Ovary (tissue), 9 donors: Measurements from ENCODE around the gene THEMIS. TPM values are rescaled to one million over a fixed set of nuclear protein-coding genes. Genes with fewer than 3 reads are reported as not detected.
A peak's percentile ranks its signal among the peaks of the same experiment; 100 is the strongest.

Source experiments
- DNase-seq, 5 donors: peaks; one replicate each; pipeline ENCODE4 v3.0.0-alpha.2; 2019 to 2020
- H3K27ac ChIP-seq, 2 donors: fragments of 200-600 bp; one replicate each; pipeline versions ENCODE4 v1.5.1 to v1.8.0; 2019 to 2022
- H3K27me3 ChIP-seq: fragments of 200-600 bp; one replicate; pipeline ENCODE4 v1.8.0; 2022
- H3K36me3 ChIP-seq: fragments of 200-600 bp; sonication (generic); one replicate; pipeline ENCODE4 v1.5.1; 2019
- H3K4me1 ChIP-seq: one replicate; pipeline ENCODE4 v1.8.1; 2013; ENCODE audit warnings: mild to moderate bottlenecking, moderate library complexity; ENCODE audit not compliant: insufficient read depth
- H3K4me3 ChIP-seq: fragments of 200-600 bp; sonication (generic); one replicate; pipeline ENCODE4 v1.5.1; 2017
- H3K9me3 ChIP-seq, 2 donors: fragments of 200-600 bp in 1 of 2; sonication (generic) in 1 of 2; one replicate each; pipeline versions ENCODE4 v1.5.1 to v1.8.1; 2013 to 2019; ENCODE audit warnings: mild to moderate bottlenecking in 1 of 2, moderate library complexity in 1 of 2
- CTCF ChIP-seq, 3 donors: fragments of 450-650 bp in 2 of 3; fragments of 200-600 bp in 1 of 3; IDR thresholded peaks; one replicate each; pipeline versions ENCODE4 v1.5.1 to v1.8.0; 2016 to 2022; ENCODE audit warnings: antibody characterized with exemption in 3 of 3, mild to moderate bottlenecking in 1 of 3
- EP300 ChIP-seq: sonication (generic); formaldehyde crosslinking; IDR thresholded peaks from one replicate; pipeline ENCODE4 v1.6.1; 2017; ENCODE audit warnings: antibody characterized with exemption
- POLR2A ChIP-seq: fragments of 450-650 bp; IDR thresholded peaks from one replicate; pipeline ENCODE4 v1.6.1; 2017; ENCODE audit warnings: antibody characterized with exemption, mild to moderate bottlenecking, moderate library complexity
- WGBS, 3 donors: extraction: QIAGEN DNeasy Blood & Tissue Kit in 1 of 3; methylation state at CpG; one replicate each; pipeline versions ENCODE4 v1.1.5 to v1.1.7; 2013 to 2017; 5-methylcytosine and 5-hydroxymethylcytosine counted together
- intact Hi-C, 4 donors: fragments of 100-400 bp; cut with DNase I; formaldehyde crosslinking; loops; one replicate each; pipeline versions ENCODE4 v1.11.0 to v1.15.1; 2022 to 2023
- polyA plus RNA-seq, 2 donors: library from polyadenylated mRNA; stranded (reverse); fragments of 200-250 nt in 1 of 2; fragments of 350-450 nt in 1 of 2; fragmentation: Illumina TruSeq in 1 of 2; extraction: RNeasy Lipid Tissue Mini Kit (QIAGEN cat#74804) in 1 of 2; gene quantifications; one replicate each; pipeline ENCODE4 v1.2.3, GENCODE V29; 2013 to 2014
- total RNA-seq, 7 donors: library from RNA; depleted of rRNA in 2 of 7; stranded (reverse); fragments of >200 nt in 2 of 7; fragmentation: NEBNext Ultra II Directional in 3 of 7; extraction: Animal tissue kit (Norgen Biotek cat#: 25700) in 3 of 7; gene quantifications; one replicate each; pipeline versions ENCODE4 v1.1.0 to v1.2.4, GENCODE V29; 2016 to 2023
- donor health status: DM: no; HTN: no; CAD: no; lungs with moderate emphysema.
- donor health status: DM: no; HTN: no; CAD: no.
- donor health status: Bipolar disorder and iron deficiency.
- donor health status: DM: yes; HTN: yes; CAD: no.
- donor health status: DM: no; HTN: no; CAD: no.
- donor health status: DM: yes; HTN: yes; CAD: no.

THEMIS gene
- total and polyA plus RNA-seq, 9 donors: 0.05 to 0.87 (median 0.40) TPM; not detected in 1

- Histone ChIP-seq H3K4me1 (peaks cover 2% of the 10 kb centered on the region), H3K27me3 (no peaks in the 10 kb centered on the region), H3K9me3 (no peaks in the 10 kb centered on the region), H3K36me3 (no peaks in the 10 kb centered on the region), H3K27ac (no peak overlapping the region), H3K4me3 (no peak overlapping the region)
- TF ChIP-seq CTCF (IDR thresholded peaks at IDR 0.05) (no peak), EP300 (no peak), POLR2A (no peak)
- no peak for DNase-seq
- intact Hi-C loops: no loop called here
These were observed 20.4 kb downstream of the THEMIS start for GRCh38 chr6:127880429-127880828.

GRCh38 chr6:127879685-127880084 is 21.2 kb downstream of the THEMIS start:
- intact Hi-C loops: no loop called here
- peaks cover 2% of the 10 kb centered on the region for H3K4me1 ChIP-seq
- no peak for TF ChIP-seq CTCF (IDR thresholded peaks at IDR 0.05)
- TF ChIP-seq EP300: no peak
- no peak for TF ChIP-seq POLR2A
- H3K9me3 ChIP-seq: no peaks in the 10 kb centered on the region
- WGBS, 3 donors: 28 to 39% (median 37%) methylated on average over 12 of the region's 12 CpGs
- no peak overlapping the region for H3K4me3 ChIP-seq
- no peaks in the 10 kb centered on the region for H3K36me3 ChIP-seq
- H3K27ac ChIP-seq: no peak overlapping the region
- peak in 1 of 5 donors; percentile 10 for DNase-seq
- H3K27me3 ChIP-seq: no peaks in the 10 kb centered on the region

GRCh38 chr6:127878115-127878514 is 22.7 kb downstream of the THEMIS start:
- no peaks in the 10 kb centered on the region for H3K36me3 ChIP-seq
- DNase-seq: no peak
- intact Hi-C loops: no loop called here
- no peak for TF ChIP-seq POLR2A
- TF ChIP-seq EP300: no peak
- TF ChIP-seq CTCF (IDR thresholded peaks at IDR 0.05): no peak
- H3K27me3 ChIP-seq: no peaks in the 10 kb centered on the region
- peaks cover 2% of the 10 kb centered on the region for H3K4me1 ChIP-seq
- H3K27ac ChIP-seq: no peak overlapping the region
- no peak overlapping the region for H3K4me3 ChIP-seq
- H3K9me3 ChIP-seq: no peaks in the 10 kb centered on the region
- WGBS, 3 donors: 80 to 85% (median 84%) methylated on average over 2 of the region's 2 CpGs

- intact Hi-C loops: no loop called here
- Histone ChIP-seq H3K4me3 (no peak overlapping the region), H3K36me3 (no peaks in the 10 kb centered on the region), H3K4me1 (peaks cover 2% of the 10 kb centered on the region), H3K27me3 (no peaks in the 10 kb centered on the region), H3K9me3 (no peaks in the 10 kb centered on the region), H3K27ac (no peak overlapping the region)
- WGBS, 3 donors: 82 to 83% (median 82%) methylated on average over 3 of the region's 3 CpGs
- no peak for DNase-seq
- TF ChIP-seq POLR2A: no peak
- no peak for TF ChIP-seq CTCF (IDR thresholded peaks at IDR 0.05)
- no peak for TF ChIP-seq EP300
These were observed 23.6 kb downstream of the THEMIS start for GRCh38 chr6:127877231-127877630.
